NCI-H2029 treated with DMSO at 0.1 percent for 48 hours (cell line): ENCODE results near the gene ZG16B.

Experiments used
- DNase-seq: peaks from one replicate; lab custom pipeline; 2025; lab: John Stamatoyannopoulos, UW

ZG16B gene

DNA sequence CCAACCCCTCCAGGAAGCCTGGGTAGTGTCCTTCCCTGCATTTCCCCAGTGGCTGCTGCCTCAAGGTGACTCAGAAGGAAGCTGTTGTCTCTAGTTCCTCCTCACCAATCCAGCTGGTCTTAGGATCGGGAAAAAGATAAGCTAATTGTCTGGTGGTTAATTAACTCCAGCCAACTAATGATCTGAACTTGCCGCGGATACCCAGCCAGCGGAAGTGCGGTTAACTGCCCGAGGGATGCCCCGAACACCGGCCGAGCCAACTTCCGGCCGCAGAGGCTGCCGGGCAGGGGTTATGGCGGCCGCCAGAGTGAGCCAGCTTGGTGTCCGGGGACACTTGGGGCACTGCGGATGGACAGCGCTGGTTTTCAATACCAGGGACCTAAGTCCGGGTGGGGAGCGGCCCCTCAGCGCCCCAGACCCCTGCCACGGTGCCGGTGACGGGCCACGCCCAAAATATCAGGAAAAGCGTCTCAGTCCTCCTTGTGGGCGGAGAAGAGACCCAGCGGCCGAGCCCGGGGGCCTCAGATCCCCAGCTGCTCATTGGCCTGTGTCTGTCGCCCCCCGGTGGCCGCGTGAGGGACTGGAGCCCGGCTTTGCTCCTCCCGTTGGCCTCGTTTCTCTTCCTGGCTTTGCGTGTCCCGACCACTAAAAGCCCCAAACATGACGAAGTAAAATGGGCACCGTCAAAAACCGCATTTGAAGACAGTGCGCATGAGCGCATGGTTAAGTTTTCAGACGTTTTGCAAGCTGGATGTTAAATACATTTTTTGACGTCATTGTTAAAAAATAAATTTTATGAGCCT is 38.1 kb downstream of the ZG16B start:
- peak; percentile 72 for DNase-seq

- no peak for DNase-seq
Observed at GRCh38 chr16:2871926-2872325, 41.8 kb downstream of the ZG16B start.

GRCh38 chr16:2874032-2874911 is 44.2 kb downstream of the ZG16B start:
- DNase-seq, result no peak

DNA sequence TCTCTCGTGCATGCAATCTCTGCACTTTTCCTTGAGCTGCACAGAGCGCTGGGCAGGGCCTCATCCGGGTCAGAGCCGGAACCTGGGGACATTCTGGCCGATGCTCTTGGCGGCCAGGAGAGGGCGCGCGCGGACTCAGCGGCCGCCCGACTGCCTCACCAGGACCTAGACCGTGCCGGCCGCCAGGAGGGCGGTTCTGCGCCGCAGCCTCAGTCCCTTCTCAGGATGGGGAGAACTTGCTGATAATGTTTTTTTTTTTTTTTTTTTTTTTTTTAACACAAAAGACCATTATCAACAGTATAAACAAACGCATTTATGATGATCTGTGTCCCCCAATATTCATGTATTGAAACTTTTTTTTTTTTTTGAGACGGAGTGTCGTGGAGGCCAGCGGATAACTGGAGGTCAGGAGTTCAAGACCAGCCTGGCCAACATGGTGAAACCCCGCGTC is 44.8 kb downstream of the ZG16B start:
- DNase-seq, result peak; percentile 43

DNA sequence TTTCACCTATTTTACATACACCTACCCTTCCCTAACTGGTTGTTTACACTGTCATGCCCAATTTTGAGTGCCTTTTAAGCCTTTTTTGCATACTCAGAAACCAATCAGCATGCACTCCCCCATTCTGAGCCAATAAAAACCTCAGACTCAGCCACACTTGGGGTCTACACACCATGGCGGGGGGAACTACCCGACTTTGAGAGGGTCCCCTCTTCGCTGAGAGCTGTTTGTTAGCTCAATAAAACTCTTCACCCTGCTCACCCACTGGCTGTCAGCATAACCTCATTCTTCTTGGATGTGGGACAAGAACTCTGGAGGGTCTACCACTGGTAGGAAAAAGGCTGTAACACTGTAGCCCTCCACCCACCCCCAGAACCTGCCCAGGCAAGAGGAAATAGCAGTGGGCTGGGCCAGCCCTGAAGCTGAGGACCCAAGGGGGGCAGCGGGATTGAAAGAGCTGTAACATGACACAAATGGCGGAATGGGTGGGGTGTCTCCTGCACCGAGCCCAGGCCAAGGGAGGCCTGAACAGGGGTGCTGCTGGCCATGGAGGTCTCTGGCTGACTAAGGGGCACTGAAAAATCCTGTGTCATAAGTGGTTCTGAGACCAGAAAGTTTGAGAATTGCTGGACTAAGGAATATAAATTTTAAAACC is 49.9 kb downstream of the ZG16B start:
- no peak for DNase-seq
